Measurements from ENCODE around the gene KLK7.

KLK7 gene

GRCh38 chr19:50932018-50932689 is 51.6 kb downstream of the KLK7 start:
- no peak for DNase-seq (ENCODE audit: low spot score)

GRCh38 chr19:50931023-50931422 is 52.7 kb downstream of the KLK7 start:
- DNase-seq (ENCODE audit: low spot score) = no peak

- DNase-seq (ENCODE audit: low spot score) = no peak
These were observed 54.9 kb downstream of the KLK7 start for GRCh38 chr19:50928831-50929230.

Measured in CD4-positive, alpha-beta T cell treated with Interleukin-6 at 100 ng/mL for 8 hours (primary cell).